Ishikawa (cell line): ENCODE data around the gene PARD3B.
A peak's percentile ranks its signal among the peaks of the same experiment; 100 is the strongest.

Experiments
- CEBPB ChIP-seq: IDR thresholded peaks from 2 replicates; pipeline ENCODE4 v1.6.1; 2012
- CREB1 ChIP-seq: IDR thresholded peaks from 2 replicates; pipeline ENCODE4 v1.6.1; 2012; ENCODE audit warnings: low read depth
- EGR1 ChIP-seq: IDR thresholded peaks from 2 replicates; pipeline ENCODE4 v1.6.1; 2012
- EP300 ChIP-seq: IDR thresholded peaks from 2 replicates; pipeline ENCODE4 v1.6.1; 2012; ENCODE audit warnings: borderline replicate concordance
- FOXM1 ChIP-seq: IDR thresholded peaks from 2 replicates; pipeline ENCODE4 v1.6.1; 2012; ENCODE audit warnings: low read depth, borderline replicate concordance
- MAX ChIP-seq: IDR thresholded peaks from 2 replicates; pipeline ENCODE4 v1.6.1; 2012
- NFIC ChIP-seq: IDR thresholded peaks from 2 replicates; pipeline ENCODE4 v1.6.1; 2012
- RAD21 ChIP-seq: IDR thresholded peaks from 2 replicates; pipeline ENCODE4 v1.6.1; 2012; ENCODE audit warnings: low read depth
- REST ChIP-seq: IDR thresholded peaks from 2 replicates; pipeline ENCODE4 v1.6.1; 2012; ENCODE audit warnings: low read depth, mild to moderate bottlenecking
- TAF1 ChIP-seq: IDR thresholded peaks from 2 replicates; pipeline ENCODE4 v1.6.1; 2012; ENCODE audit warnings: low read depth, mild to moderate bottlenecking
- TCF12 ChIP-seq: IDR thresholded peaks from 2 replicates; pipeline ENCODE4 v1.6.1; 2012; ENCODE audit warnings: low read depth
- TEAD4 ChIP-seq: IDR thresholded peaks from 2 replicates; pipeline ENCODE4 v1.6.1; 2012
- USF1 ChIP-seq: IDR thresholded peaks from 2 replicates; pipeline ENCODE4 v1.6.1; 2012
- YY1 ChIP-seq: IDR thresholded peaks from 2 replicates; pipeline ENCODE4 v1.6.1; 2012; ENCODE audit warnings: low read depth
- ZBTB7A ChIP-seq: IDR thresholded peaks from 2 replicates; pipeline ENCODE4 v1.6.1; 2012; ENCODE audit warnings: low read depth

Gene PARD3B

GRCh38 chr2:205047273-205047839 is 502.1 kb downstream of the PARD3B start:
- TF ChIP-seq NFIC (peak; percentile 98), MAX (peak; percentile 64; the same call in 1 of the 2 replicates), TAF1 (no peak), TCF12 (peak; percentile 97), CEBPB (peak; percentile 70), TEAD4 (peak; percentile 83), FOXM1 (peak; percentile 87), RAD21 (peak; percentile 28), EP300 (peak; percentile 95), CREB1 (no peak)

GRCh38 chr2:205051417-205051816 is 506.1 kb downstream of the PARD3B start:
- TF ChIP-seq MAX (no peak), RAD21 (no peak), TCF12 (no peak), TEAD4 (no peak), EP300 (no peak), TAF1 (no peak)

GRCh38 chr2:205052781-205053180 is 507.5 kb downstream of the PARD3B start:
- TF ChIP-seq YY1, result no peak
- TF ChIP-seq ZBTB7A, result no peak
- no peak for TF ChIP-seq REST
- TF ChIP-seq NFIC, result no peak
- no peak for TF ChIP-seq MAX
- no peak for TF ChIP-seq FOXM1
- no peak for TF ChIP-seq CREB1
- TF ChIP-seq RAD21, result no peak
- TF ChIP-seq TEAD4, result no peak
- no peak for TF ChIP-seq EP300
- TF ChIP-seq TCF12, result no peak
- no peak for TF ChIP-seq USF1
- no peak for TF ChIP-seq EGR1
- TF ChIP-seq TAF1, result no peak
- no peak for TF ChIP-seq CEBPB

GRCh38 chr2:205053827-205054410 is 508.6 kb downstream of the PARD3B start:
- no peak for TF ChIP-seq NFIC

GRCh38 chr2:205054789-205055188 is 509.5 kb downstream of the PARD3B start:
- TF ChIP-seq CEBPB, result no peak
- TF ChIP-seq NFIC, result no peak
- no peak for TF ChIP-seq TCF12
- no peak for TF ChIP-seq TEAD4
- no peak for TF ChIP-seq MAX
- TF ChIP-seq TAF1, result no peak
- no peak for TF ChIP-seq YY1
- no peak for TF ChIP-seq EGR1
- TF ChIP-seq EP300, result no peak
- TF ChIP-seq FOXM1, result no peak
- TF ChIP-seq USF1, result no peak
- no peak for TF ChIP-seq CREB1
- no peak for TF ChIP-seq RAD21
- no peak for TF ChIP-seq ZBTB7A
- TF ChIP-seq REST, result no peak
